B cell (primary cell): Measurements from ENCODE around the gene ELF3.

ENCODE experiments used
- CTCF ChIP-seq: fragments of 200-600 bp; IDR thresholded peaks from one replicate; pipeline ENCODE4 v1.8.0; 2022; ENCODE audit warnings: antibody characterized with exemption, mild to moderate bottlenecking
- EZH2 ChIP-seq: IDR thresholded peaks from 2 replicates; pipeline ENCODE4 v1.6.1; 2012; ENCODE audit warnings: borderline replicate concordance, low read depth, mild to moderate bottlenecking, moderate library complexity, low read length; ENCODE audit not compliant: insufficient read depth, poor library complexity, severe bottlenecking

GRCh38 chr1:202007805-202008489 is 2.4 kb upstream of the ELF3 start:
- TF ChIP-seq CTCF (no peak), EZH2 (no peak)
